NCI-H2029 (cell line): Measurements from ENCODE around the gene ACTR3C.
"Not testable (repeated sequence)": the region's sequence is repeated elsewhere in the genome, so short reads cannot be mapped to it uniquely, and the experiment has no call there.

Source experiments
- DNase-seq: peaks from one replicate; lab custom pipeline; 2025; lab: John Stamatoyannopoulos, UW

ACTR3C gene

DNA sequence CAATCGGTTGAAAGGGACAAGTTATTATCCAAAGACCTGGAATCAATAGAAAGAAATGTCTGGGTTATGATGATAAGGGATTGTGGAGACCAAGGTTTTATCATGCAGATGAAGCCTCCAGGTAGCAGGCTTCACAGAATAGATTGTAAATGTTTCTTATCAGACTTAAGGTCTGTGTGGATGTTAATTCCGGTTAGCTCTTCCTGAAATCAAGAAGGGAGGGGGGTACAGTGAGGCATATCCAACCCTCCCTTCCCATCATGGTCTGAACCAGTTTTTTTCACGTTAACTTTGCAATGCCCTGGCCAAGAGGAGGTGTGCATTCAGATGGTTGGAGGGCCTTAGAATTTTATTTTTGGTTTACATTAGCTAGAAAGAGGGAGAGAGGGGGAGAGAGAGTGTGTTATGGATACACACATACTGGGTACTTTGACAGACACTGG is 10.0 kb downstream of the ACTR3C start:
- DNase-seq, result no peak

DNA sequence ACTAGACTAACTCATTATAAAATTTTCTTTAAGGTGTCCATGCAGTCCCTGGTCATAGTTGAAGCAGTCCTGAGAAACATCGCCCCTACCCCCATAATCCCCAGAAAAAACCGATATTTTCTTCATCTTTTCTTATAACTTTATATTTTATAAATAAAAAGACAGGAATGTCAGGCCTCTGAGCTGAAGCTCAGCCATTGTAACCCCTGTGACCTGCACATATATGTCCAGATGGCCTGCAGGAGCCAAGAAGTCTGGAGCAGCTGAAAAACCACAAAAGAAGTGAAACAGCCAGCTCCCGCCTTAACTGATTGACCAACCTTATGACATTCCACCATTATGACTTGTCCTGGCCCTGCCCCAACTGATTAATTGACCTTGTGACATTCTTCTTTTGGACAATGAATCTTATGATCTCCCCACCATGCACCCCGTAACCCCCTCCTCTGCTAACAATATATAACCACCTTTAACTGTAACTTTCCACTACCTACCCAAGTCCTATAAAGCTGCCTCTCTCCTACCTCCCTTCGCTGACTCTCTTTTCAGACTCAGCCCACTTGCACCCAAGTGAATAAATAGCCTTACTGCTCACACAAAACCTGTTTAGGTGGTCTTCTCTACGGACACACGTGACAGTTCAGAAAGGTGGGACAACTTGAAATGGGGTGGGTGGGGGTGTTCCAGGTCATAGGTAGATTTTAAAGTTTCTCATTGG is 10.5 kb downstream of the ACTR3C start:
- DNase-seq, result not testable (repeated sequence)

DNA sequence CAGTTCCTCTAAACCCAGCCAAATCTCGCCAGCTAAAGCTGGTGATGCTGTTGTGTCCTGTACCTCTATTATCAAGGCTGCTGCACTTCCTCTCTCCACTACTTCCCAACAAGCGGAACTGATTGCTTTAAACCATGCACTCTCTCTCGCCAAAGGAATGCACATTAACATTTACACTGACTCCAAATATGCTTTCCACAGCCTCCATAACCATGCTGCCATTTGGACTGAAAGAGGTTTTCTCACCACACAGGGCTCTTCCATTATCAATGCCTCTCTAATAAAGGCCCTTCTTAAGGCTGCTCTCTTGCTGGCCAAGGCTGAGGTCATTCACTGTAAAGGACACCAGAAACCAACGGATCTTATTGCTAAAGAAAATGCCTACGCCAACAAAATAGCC is 11.6 kb downstream of the ACTR3C start:
- no peak for DNase-seq

DNA sequence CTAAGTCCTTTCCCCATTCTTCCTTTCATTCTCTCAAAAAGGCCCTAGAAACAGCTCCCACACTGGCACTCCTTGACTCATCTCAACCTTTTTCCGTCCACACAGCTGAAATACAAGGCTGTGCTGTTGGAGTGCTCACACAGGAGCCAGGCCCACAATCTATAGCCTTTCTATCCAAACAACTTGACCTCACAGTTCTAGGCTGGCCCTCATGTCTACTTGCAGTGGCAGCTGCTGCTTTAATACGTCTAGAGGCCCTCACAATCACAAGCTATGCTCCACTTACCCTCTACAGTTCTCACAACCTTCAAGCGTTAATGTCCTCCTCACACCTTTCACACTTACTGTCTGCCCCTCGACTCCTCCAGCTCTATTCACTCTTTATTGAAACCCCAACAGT is 12.2 kb downstream of the ACTR3C start:
- no peak for DNase-seq

DNA sequence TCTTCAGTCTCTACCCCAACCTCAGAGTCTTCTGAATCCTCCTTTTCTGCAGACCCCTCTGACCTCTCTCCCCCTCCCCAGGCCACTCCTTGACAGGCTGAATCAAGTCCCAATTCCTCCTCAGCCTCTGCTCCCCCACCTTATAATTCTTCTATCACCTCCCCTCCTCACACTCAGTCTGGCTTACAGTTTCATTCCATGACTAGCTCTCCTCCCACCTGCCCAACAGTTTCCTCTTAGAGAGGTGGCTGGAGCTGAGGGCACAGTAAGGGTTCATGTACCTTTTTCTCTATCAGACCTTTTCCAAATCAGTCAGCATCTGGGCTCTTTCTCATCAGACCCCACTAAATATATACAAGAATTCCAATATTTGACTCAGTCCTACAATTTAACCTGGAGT is 14.8 kb downstream of the ACTR3C start:
- DNase-seq, result no peak

DNA sequence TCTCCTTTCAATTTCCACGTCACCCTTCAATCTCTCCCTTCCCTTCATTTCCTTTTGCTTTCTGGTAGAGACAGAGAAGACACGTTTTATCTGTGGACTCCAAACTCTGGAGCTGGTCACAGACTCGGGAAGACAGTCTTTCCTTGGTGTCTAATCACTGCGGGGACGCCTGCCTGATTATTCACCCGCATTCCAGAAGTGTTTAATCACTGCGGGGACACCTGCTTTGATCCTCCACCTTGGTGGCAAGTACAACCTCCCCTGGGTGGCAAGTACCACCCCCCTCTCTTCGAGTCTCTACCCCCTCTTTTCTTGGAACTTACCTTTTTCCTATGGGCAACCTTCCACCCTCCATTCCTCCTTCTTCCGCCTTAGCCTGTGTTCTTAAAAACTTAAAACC is 15.4 kb downstream of the ACTR3C start:
- DNase-seq, result no peak

DNA sequence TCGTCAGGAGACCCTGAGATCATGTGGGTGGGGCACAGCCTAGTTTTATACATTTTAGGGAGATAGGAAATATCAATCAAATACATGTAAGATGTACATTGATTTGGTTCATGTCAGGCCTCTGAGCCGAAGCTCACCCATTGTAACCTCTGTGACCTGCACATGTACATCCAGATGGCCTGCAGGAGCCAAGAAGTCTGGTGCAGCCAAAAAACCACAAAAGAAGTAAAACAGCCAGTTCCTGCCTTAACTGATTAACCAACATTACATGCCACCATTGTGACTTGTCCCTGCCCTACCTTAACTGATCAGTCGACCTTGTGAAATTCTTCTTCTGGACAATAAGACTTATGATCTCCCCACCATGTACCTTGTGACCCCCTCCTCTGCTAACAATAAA is 16.2 kb downstream of the ACTR3C start:
- no peak for DNase-seq

DNA sequence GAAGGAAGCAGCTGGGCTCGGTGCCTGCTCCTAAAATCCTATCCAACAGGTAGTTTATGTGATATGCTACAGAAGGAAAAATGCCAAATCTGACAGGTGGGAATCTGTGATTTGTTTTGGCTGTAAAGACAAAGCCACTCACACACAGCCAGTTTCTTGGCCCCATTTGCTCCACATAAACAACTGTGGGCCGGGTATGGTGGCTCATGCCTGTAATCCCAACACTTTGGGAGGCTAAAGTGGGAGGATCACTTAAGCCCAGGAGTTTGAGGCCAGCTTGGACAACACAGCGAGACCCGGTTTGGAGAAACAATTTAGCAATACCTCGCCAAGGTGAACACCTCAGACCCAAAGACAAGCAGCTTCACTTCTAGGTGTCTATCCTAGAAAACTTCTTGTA is 17.0 kb downstream of the ACTR3C start:
- DNase-seq, result not testable (repeated sequence)

DNA sequence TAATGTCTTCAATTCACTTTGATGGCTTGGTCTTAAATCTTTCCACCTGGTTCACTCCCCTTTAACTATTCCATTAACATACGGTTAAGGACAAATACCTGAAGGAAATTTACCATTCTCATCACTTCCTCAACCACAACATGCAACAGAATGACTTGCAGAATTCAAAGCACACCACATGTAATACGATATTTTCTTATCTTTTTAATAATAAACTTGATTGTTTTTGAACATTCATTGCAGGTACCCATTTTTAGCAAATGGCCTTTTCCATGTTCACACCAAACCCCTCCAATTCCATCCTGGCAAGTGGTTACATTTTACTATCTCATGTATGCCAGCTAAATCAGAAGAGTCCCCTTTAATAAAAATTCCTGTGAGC is 17.5 kb downstream of the ACTR3C start:
- not testable (repeated sequence) for DNase-seq

DNA sequence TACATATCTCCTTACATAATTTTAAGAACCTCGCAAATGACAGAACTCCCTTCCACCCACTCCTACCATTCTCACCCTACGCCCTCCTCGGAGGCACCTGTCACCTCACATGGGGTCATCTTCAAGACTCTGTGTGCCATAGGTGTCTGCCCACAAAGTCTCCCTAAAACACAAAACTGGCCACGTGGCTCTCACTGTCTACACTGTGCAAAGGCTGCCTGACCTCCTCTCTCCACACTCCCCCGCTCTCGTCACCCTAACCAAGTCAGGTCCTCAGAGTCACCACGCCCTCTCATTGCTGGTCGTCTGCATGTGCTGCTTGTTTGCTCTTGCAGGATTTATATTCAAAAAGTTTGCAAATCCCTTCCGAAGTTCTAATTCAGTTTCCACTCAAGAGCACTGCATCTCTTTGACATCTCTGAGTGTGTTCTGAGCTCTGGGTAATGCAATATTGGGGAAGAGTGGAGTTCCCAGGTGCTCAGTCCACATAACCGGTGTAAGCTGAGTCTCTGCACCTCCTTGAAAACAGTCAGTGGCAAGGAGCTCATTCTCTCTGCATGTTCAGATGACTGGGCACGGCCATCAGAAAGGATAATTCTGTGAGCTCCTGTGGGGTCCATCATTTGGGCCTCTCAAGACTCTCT is 18.0 kb downstream of the ACTR3C start:
- DNase-seq, result not testable (repeated sequence)

DNA sequence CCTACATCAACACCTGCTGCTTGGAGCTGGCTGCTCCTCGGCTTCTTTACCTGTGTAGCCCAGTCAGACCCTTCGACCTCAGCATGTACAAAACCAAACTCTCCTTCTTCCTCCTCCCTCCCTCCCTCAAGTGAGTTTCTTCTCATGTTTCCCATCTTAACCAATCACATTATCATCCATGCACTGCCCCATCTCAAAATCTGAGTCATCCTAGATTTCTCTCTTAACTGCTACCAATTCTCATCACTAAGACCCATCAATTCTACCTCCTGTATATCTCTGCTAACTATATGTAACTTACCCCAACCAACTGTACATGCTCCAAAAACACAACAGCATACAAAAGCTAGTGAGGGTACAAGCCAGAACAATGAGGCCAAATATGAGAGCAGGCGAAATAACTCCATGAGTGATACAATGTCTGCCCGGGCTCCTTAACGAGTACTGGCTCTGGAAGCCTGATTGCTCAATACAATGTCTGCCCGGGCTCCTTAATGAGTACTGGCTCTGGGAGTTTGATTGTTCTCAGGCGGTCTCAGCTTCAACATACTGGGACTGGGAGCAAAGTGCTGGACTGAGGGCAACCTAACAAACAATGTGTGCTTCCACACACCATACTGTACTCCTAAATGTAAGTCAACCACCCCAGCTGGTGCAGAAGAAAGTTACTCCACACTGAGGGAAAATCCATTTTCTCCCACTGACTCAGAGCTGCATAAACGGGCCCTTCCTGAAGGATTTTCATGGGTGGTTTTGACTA is 18.7 kb downstream of the ACTR3C start:
- DNase-seq, result not testable (repeated sequence)

DNA sequence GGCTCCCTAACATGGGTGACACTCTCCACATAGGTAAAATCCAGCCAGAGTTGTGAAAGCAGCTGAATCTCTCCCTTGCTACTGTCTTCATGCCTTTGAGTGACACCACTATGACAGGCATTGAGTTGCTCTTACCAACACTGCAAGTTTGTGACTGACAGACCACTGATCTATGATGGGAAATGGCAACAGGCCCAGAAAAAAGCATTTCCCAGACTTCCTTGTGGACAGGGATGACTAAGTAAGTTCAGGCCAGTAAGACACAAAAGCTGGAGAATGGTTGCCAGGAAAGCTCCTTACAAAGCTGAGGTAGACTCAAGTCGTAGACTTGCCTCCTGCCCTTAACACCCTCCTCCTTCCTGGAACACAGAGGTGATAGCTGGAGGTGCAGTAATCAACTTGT is 20.4 kb downstream of the ACTR3C start:
- DNase-seq, result not testable (repeated sequence)

DNA sequence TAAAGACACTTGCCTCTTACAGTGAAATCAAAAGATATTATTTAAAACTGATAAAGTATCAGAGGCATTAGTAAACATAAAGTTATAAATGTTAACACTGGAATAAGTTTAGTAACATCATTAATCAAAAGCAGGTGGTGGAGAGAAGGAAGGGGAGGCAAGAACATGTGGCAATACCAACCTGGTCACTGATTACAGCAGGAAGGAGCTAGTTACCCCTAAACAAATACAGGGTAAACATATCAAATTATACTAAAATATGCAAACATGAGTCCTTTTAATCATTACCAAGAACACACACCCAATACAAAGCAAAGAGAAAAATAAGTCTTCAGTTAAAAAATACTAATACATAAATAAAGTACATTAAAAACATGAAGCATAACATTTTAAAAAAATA is 25.4 kb downstream of the ACTR3C start:
- not testable (repeated sequence) for DNase-seq

DNA sequence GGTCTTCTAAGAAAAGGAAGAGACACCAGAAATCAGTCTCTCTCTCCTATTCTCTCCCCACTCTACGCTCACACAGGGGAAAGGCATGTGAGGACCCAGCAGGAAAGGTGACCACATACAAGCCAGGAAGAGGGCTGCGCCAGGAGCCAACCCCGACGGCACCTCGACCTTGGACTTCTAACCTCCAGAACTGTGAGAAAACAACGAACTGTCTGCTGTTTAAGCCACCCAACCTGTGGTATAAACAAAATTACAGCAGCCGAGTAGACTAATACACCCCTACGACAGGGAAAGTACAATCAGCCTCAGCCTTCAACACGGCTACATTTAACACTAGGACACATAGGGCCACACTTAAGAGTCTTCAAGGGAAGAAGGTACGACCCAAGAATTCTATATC is 26.5 kb downstream of the ACTR3C start:
- not testable (repeated sequence) for DNase-seq

DNA sequence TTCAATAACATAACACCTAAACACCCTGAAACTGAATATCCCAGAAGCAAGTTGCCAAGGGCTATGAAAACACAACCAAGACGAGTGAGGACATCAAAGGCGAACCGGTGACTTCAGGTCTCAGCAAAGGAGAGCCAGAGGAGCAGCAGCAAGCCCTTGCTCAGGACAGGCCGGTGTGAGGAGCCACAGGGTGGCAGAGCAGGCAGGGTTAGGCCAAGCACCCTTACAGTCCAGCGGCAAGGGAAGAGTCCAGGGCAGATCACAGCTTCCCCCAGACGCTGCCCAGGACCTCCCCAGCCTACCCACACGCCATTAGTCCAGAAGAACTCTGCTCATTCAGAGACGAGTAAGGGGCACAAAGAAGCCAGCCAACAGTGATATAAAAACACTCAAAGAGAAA is 27.7 kb downstream of the ACTR3C start:
- not testable (repeated sequence) for DNase-seq

DNA sequence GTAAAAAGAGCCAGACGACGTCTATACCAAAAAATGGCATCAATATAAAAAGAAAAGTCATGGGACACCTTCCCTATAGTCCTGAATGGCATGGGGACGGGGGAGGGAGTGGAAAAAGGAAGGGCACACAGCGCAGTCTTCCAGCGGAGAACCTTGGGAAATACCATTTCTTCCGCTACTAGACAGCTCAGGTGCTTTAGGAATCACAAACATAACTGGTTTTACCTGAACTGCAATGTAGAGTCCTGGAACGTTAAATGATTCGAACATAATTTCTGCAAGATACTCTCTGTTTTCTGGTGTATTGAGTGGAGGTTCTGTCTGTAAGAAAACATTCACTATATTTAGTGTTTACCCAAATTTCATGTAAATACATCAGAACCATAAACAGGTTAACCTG is 28.3 kb downstream of the ACTR3C start:
- not testable (repeated sequence) for DNase-seq

DNA sequence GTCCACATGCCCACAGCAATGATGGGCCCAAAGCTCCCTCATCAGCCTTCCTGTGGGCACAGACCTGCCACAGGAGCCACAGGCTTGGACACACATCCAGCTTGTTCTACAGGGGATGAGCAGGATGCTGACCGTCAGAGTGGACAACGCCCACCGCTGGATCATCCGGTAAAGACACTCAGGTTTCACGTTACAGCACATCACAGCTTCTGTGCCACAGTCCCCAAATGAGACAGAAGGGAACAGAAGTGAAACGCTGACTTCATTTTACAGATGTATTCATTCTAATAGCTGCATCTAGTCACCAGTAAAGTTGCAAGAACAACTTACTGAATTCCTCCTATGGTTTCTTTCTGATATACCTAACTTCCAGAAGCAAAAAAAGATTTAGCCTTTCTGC is 33.0 kb downstream of the ACTR3C start:
- DNase-seq, result not testable (repeated sequence)

DNA sequence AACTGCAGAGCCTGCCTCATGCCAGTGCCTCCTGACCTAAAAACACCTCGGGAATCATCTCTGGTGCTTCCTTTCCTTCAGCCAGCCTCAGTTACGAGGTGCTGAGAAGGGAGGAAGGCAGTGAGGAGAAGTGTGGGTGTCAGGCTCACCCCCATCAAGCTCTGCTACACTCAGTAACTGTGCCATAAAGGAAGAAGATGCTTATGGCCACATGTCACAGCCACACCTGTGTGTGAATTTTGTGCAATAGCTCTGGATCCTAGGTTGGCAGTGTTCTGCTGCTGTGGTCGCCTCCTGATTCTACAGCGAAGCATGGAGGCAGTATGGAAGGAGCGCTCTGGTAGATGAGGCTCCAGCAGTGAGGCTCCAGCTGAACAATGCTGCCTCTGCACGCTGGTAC is 34.5 kb downstream of the ACTR3C start:
- DNase-seq, result not testable (repeated sequence)

DNA sequence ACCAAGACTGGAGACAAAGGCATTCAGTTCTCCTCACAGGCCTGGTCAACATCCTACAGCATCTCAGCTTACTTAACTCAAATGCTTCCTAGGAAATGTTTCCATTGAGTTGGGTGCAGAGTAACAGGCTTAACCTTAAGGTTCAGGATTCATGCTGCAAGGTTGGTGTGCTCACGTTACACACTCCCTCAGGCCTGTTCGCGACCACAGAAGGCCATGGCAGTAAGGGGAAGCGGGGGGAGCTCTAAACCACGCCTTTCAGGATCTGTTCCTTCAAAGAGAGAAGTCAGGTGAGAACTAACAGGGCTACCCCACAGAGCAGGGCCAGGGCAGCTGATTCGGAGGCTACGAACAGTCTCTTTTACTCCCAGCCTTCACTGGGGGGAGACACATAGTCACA is 35.5 kb downstream of the ACTR3C start:
- not testable (repeated sequence) for DNase-seq

DNA sequence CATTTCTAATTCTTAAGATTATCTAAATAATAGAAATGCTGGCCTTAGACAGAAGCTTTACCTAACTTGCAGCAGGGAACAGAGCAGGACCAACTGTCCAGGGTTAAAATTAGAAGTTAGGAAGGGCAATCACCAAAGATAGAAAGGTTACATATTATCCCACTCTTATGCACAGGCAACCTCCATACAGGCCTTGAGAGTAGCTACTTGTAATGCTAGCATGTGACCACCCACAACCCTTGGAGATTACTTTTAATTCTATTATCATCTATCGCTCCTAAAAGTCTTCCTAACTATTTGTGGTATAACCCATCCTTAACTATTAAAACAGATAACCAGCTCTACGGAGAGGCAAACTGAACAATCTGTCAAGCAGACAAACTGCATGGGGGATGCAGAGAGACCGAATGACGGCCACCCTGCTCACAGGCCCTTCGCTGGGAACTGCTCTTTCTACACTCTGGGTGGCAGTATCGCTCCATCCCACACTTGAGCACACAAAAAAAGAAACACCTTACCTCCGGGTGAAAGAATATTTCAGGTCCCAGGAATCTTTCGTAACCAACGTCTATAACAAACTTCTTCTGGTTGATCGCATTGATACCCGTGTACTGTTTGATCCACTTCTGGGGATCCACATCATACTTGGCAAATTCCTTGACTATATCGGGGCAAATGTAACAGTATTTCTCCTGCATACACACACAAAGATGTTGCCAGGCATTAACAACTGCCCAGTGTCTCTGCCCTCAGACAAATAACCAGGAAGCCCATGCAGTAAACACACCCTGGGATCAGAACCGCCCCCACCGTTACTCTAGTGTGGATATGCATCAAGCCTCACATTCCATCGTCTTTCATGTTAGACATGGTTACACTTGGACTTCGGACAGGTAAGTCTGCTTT is 37.2 kb downstream of the ACTR3C start:
- not testable (repeated sequence) for DNase-seq

DNA sequence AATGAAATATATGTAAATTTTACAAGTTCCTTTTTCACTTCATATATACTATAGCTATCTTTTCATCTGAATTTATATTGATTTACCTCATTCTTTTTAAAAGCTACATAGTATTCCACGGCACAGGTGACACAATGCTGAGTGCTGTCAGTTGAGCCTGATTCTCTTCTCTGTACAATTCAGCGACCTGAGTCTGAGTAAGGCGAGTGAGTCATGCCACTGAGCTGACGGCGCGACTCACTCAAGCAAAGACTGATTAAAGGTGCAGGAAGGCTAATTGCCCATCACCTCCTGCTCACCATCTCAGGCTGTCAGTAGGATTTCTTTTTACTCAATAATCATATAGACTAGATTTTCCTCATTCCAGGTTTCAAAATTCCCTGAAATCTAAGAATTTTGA is 39.7 kb downstream of the ACTR3C start:
- DNase-seq, result not testable (repeated sequence)

DNA sequence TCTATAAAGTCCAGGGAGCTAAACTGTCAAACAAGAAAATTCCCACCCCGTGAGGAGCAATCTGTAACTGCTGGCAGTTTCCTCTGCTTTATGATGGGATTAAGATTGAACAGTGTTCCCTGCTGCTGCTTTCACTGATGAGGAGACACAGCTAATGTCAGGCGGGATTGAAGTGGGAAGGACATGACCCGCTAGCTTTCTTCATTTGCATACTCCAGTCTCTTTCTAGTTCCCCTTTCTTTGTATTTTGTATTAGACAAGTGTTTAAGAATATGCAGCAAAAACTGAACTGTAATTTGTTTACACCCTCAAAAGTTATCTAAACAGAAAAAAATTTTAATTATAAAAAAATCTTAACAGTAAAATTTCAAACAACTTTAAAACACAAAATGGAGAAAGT is 40.2 kb downstream of the ACTR3C start:
- not testable (repeated sequence) for DNase-seq
